Stimulated activated CD8-positive, alpha-beta memory T cell treated with anti-CD3 and anti-CD28 coated beads, Interleukin-12 subunit alpha, Interleukin-12 subunit beta, amount 100 ng/mL, for 4 hours (primary cell): ENCODE results near the gene FAF1.
"Not testable (repeated sequence)": the region's sequence is repeated elsewhere in the genome, so short reads cannot be mapped to it uniquely, and the experiment has no call there.

Source experiments
- DNase-seq: peaks from one replicate; pipeline ENCODE4 v3.0.0-alpha.2; 2020; ENCODE audit warnings: low read depth

The FAF1 gene

GRCh38 chr1:50851034-50851433, 109.0 kb downstream of the FAF1 start:
- DNase-seq: no peak

GRCh38 chr1:50847303-50847702, 112.8 kb downstream of the FAF1 start:
- no peak for DNase-seq

- no peak for DNase-seq
These were observed 113.7 kb downstream of the FAF1 start for GRCh38 chr1:50846224-50846839.

- DNase-seq: no peak
These were observed 118.2 kb downstream of the FAF1 start for GRCh38 chr1:50841791-50842387.

GRCh38 chr1:50836117-50836516, 124.0 kb downstream of the FAF1 start:
- no peak for DNase-seq

- DNase-seq: no peak
These were observed 126.9 kb downstream of the FAF1 start for GRCh38 chr1:50833216-50833615.

- DNase-seq: no peak
These were observed 127.9 kb downstream of the FAF1 start for GRCh38 chr1:50832167-50832566.

- DNase-seq: no peak
These were observed 128.6 kb downstream of the FAF1 start for GRCh38 chr1:50831300-50832061.

GRCh38 chr1:50830621-50831020, 129.4 kb downstream of the FAF1 start:
- no peak for DNase-seq

GRCh38 chr1:50829014-50829958, 130.8 kb downstream of the FAF1 start:
- DNase-seq: no peak

- DNase-seq: no peak
These were observed 132.5 kb downstream of the FAF1 start for GRCh38 chr1:50827546-50827945.

GRCh38 chr1:50826792-50827191, 133.3 kb downstream of the FAF1 start:
- not testable (repeated sequence) for DNase-seq

- no peak for DNase-seq
These were observed 137.9 kb downstream of the FAF1 start for GRCh38 chr1:50822035-50822776.

GRCh38 chr1:50820545-50820944, 139.5 kb downstream of the FAF1 start:
- DNase-seq: no peak

- no peak for DNase-seq
These were observed 147.7 kb downstream of the FAF1 start for GRCh38 chr1:50812346-50812745.

- no peak for DNase-seq
These were observed 151.8 kb downstream of the FAF1 start for GRCh38 chr1:50808296-50808695.

GRCh38 chr1:50796272-50796671, 163.8 kb downstream of the FAF1 start:
- no peak for DNase-seq

- no peak for DNase-seq
These were observed 166.5 kb downstream of the FAF1 start for GRCh38 chr1:50793521-50793920.

GRCh38 chr1:50787266-50787665, 172.8 kb downstream of the FAF1 start:
- DNase-seq: no peak

GRCh38 chr1:50783286-50783685, 176.8 kb downstream of the FAF1 start:
- DNase-seq: no peak

- DNase-seq: no peak
These were observed 179.3 kb downstream of the FAF1 start for GRCh38 chr1:50780797-50781196.

- DNase-seq: no peak
These were observed 180.3 kb downstream of the FAF1 start for GRCh38 chr1:50779801-50780200.
